ENCODE measurements around the gene ACSF2.

DNA sequence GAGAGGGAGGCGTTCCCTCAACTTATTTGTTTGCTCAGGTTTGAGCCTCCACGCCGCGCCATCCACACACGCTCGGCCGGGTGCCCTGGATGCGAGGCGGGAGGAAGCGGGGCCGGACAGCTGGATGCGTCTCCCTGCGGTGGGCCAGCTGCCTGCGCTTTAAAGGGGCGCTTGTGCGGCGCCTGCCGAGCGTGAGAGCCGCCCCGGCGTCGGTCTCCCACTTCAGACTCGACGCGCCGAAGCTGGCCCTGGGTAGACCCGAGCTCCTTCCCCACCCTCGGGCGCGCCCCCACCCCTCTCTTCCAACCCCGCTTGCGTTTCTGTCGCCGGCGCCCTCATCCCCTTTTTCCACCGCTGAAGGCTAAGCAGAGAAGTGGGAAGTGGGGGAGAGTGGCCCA lies 43.2 kb downstream of the ACSF2 start:
- TF ChIP-seq GATA2 (IDR thresholded peaks at IDR 0.05; ENCODE audit: low read depth, low read length) (no peak), GATA3 (IDR thresholded peaks at IDR 0.05; ENCODE audit: low read depth, low read length) (no peak)
